GM18517 (cell line): ENCODE measurements around the gene PPFIA2.

Source experiments
- ATAC-seq: cut with Tn5 transposase; IDR thresholded peaks from one replicate; pipeline ENCODE4 v1.9.1; 2021; ENCODE audit warnings: mild to moderate bottlenecking, moderate library complexity; ENCODE audit not compliant: unreplicated experiment

Gene PPFIA2

DNA sequence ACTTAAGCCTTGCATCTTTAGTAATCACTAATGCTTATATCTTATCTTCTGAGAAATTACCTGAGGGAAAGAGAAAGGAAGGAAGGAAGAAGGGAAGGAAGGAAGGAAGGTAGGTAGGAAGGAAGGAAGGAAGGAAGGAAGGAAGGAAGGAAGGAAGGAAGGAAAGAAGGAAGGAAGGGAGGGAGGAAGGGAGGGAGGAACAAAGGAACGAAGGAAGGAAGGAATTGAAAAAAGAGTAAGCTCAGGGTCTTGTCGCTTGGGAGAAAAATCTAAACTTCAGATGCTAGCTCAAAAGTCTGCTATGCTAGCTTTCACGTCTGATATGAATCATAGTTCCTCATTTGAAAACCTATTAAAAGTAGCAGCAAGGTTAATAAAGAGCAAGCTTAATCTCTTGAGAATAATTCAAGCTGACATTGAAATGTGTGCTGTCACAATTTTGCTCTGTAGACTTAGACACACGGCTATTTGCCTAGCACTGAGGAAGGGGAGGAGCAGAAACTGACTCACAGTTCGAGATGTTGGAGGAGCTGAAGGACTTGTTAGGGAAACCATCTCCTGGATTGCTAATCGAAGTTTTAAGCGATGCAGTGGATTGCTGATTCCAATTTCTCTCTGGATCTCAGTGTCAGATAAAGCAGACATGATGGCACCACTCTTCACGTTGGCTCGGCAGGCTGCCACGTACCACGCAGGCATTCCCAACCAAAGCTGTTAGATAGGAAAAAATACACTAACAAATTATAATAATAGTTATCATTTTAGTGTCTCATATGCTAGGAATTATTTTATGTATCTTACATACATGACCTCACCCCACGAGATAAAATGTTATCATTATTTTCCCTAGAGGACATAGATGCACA lies 464.6 kb downstream of the PPFIA2 start:
- ATAC-seq, result no peak

DNA sequence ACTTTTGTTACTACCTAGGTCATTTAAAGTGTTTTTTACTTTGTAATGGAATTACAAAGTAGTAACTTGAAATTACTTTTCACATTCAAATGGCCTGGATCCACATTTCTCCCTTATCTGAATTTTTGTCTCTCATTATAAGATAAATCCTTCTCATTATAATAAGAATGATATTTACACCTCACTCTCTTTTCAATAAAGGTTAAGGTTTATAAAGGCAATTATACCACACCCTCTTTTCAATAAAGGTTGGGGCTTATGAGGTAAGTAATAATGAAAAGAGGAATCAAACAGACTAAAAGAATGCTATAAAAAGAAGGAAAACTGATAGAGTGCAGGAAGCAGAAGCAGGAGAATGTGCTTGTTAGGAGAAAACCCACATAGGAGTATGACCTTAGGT lies 470.5 kb downstream of the PPFIA2 start:
- ATAC-seq, result no peak

DNA sequence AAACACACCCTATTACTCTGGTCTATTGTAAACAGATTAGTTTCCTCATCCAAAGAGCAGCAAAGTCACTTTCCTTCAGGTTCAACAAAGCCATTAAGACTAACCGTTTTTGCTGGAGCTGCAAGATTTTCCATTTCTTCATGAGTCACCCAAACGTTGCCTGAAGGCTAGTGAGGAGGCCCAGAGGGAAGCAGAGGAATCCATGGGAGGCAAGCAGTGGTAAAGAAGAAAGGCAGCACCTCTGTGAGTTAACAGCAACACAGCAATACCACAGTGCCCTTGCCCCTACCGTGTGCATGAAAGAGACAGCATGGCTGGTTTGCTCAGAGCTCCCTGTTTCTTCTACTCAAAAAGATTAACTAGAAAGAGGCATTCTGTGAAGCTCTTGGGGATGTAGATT lies 475.0 kb downstream of the PPFIA2 start:
- no peak for ATAC-seq

DNA sequence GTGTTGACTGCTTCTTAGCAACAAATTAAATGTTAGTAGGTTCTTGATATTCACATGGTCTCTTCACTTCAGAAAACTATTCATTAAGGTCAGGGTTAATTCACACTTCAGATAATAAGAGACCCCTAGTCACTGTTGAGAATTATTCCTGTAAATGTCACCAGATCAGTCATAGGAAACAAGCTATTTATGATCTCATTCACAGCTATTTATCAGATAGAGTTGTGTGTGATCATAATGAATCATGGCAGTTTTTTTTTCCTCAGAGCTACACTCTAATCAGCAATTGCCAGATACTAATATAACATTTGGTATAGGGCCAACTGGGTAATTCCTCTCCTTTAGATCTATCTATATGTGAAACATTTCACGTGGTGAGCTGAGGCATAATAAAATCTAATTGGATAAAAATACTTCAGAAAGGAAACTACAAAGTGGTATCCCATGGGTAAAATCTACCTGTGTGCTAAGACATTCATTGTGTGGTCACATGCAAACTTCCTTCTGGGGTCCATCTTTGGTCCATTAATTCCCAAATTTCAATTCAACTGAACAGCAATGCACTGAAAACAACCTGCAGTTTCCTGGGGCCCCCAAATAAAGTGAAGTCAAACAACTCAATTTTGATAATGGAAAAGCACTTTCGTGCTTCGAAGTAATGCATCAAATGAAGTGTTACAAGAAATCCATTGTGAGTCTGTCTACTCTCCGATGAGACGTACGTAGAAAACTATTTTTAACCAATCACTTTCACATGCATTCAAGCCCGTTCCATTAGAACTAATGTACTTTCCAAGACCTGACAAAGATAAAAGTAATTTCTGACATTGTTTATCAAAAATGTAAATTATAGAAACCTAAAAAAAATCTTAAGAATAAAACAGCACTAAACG lies 484.3 kb downstream of the PPFIA2 start:
- no peak for ATAC-seq

DNA sequence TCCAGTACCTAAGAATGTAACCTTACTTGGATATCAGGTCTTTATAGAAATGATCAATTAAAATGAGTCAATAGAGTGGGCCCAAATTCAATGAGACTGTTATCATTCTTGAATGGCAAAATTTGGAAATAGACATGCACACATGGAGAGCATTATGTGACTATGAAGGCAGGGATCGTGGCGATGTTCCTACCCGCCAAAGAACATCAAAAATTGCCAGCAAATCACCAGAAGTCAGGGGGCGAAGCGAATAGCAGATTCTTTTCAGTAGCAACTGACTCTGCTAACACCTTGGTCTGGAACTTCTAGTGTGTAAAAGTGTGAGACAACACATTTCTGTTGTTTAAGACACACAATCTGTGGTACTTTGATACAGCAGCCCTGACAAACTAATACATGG lies 488.8 kb downstream of the PPFIA2 start:
- ATAC-seq, result no peak

DNA sequence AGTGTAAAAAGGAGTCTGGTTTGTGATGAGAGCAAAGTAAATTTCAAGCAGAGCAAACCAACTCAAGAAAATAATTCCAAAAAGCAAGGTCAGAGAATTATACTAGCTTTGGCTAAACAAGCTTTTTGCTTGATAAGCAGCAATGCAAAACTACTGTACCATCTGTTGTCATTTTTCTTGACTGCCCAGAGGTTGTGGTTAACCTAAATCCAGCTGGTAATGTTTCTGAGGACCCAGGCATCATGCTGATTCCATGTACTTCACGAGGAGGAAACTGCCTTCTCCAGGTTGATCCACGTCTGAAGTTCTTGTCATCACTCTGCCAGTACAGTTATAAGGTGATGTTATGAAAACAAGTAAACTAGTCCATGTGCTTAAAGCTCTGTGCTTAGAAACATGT lies 496.1 kb downstream of the PPFIA2 start:
- no peak for ATAC-seq

DNA sequence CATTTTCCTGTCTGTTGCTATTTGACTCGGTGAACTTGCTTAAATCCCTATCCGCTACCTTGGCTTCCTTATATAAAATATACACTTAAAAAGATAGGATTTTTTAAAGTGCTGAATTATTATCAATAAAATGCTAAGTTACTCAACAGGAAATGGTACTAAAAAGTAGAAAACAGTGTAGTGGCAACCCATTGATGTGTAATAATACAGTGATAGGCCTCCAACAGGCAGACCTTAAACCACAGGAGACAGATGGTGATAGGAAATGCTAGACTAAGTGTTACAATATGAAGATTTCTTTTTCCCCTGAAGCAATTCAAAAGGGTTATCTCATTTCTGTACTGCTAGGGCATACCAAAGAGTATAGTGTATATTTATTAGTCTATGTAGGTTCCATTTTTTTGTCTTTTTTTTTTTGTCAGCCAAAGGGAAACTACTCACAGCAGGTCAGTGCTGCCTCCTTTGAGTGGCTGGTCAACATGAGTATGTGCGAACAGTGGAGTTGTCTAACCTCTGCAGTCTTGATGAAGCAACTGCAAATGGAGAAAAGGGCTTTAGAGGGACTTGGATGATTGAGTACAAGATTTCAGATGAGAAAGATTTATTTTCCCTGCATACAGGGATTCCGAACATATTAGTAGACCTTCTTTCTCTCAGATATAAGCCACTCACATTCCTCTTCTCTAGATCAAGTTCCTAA lies 497.5 kb downstream of the PPFIA2 start:
- ATAC-seq, result no peak

DNA sequence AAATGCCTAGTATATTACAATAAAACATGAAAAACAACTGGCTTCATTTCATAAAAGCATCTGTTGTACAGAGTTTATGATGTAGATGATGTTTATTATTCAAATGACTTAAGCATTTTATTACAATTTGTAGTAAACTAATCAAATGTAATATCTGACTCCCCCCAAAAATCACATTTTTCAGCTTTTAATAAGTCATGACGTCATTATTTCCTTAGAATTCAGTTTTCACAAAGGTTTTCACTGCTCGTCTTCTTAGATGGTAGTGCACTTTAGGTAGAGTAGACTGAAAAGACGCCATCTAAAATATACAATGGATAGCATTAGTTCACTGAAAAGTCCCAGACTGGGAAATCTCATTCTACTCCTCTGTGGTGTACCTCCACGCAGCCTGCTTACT lies 499.8 kb downstream of the PPFIA2 start:
- no peak for ATAC-seq

DNA sequence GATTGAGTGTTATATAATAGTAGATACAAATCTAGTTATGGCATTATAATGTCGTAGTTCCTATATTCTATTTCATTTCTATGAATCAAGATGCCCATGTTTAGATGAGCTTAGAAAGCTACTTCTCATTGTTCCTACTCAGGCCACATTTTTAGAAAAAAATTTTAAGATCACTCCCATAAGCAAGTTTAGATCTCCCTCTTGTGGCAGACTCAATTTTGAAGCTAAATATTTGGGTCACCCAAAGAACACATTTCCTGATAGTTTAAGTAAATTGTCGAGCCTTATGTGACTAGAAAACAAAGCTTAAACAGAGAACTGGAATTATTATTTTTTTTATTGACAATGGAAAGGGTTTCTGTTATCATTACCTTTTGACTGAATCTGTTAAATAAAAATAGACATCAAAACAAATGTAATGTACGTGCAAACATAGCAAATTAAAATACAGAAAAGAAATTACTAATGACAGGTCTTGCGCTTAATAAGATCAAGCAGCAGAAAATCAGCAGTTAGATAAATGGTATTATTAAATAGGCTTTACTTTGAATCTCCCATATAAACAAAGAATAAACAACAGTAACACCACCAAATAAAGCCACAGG lies 501.1 kb downstream of the PPFIA2 start:
- ATAC-seq, result no peak

DNA sequence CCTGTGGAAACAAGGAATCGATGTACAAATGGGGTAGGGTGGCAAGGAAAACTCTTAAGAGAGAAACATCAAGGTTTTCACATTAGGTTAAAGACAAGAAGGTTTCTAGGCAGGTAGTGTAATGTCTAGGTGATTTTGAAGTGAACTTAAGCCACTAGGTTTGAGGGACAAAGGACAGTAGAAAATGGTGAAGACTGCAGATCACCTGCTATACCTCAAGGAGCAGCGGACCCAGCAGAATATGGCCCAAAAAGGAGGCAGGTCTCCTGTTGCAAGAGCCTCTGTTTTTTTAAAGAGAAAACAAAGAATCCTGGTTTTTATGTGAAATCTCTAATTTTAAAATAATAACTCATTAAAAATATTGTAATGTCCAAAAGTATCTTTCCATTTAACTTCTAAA lies 503.2 kb downstream of the PPFIA2 start:
- ATAC-seq, result no peak

DNA sequence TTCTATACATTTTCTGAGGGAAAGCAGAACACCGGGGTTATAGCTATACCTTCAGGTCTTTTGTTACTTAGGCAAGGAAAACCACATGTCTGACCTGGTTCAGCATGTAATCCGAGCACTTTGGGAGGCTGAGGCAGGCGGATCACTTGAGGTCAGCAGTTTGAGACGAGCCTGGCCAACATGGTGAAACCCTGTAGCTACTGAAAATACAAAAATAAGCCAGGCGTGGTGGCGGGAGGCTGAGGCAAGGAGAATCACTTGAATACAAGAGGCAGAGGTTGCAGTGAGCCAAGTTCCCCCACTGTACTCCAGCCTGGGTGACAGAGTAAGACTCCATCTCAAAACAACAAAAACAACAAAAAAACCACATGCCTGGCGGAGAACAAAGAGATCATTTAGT lies 503.7 kb downstream of the PPFIA2 start:
- no peak for ATAC-seq

DNA sequence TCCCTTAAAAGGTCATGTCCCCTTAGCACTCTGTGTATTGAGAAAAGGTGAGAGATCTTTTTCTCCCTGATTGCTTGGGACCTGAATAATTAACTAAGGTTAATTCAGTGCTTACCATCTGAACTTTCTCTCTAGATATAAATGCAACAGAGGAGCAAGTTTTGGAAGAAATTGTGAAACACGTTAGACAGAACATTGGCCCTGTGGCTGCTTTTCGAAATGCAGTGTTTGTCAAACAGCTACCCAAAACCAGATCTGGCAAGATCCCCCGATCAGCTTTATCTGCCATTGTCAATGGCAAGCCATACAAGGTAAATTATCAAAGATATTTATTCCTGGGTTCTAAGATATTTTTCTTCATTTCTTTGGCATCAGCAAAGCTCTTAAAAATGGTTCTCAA lies 505.8 kb downstream of the PPFIA2 start:
- no peak for ATAC-seq

DNA sequence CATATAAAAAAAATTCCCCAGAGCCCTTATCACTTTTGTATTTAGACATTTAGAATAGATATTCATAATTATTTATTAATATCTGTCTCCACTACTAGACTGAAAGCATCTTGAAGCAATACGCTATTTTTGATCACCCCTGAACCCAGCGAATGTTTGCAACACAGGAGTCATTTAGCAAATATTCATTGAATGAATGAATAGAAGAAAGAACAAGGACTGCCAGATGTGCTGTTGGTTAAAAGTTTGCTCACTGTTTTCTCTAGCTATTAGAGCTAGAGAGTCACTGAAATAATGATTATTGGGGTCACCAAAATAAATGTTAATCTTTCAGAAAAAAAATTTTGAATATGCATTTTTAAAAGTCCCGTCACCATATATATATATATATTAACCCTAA lies 506.9 kb downstream of the PPFIA2 start:
- no peak for ATAC-seq

DNA sequence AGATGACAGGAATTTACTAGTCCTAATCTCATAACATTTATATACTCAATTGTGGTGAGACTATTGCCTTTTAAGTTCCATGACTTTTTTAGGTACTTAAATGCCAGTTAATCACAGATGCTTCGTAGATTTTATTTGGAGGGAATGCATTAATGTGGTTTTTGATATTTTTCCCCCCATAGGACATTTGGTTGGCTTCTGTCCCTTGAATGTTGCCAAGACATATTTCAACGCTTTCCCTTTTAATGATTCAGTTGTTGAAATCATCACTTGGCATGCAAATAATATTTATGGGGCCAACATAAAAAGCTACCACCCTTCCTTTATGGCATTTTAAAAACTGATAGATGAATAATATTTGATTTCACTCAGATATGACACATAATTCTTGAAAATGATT lies 509.2 kb downstream of the PPFIA2 start:
- ATAC-seq, result no peak

DNA sequence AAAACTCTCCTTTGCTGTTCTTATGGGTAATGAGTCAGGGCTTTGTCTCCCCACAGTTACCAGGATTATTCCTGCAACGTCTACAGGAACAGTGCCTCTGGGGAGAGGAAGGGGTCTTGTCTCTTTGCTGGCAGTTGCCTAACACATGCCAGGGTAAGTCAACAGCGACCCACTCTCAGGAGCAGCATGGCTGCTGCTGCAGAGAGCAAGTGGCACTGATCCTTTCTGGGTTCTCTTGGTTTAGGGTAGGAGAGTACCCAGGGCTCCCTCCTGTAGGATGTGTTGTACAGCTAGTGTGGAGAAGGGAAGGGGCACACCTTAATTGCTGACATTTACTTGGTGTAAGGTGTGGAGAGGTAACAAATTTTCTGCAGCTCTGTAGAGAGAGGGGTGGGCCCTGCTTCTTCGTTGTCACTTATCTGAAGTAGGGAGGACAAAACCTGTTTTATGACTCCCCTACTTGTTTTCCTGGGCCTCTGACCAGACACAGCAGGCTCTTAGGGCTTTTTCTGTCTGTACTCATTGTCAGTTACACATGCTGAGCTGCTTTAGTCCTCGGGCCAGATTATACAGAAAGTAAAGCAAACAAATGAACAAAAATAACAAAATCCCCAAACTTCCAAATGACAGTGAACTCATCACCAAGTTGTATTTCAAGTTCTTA lies 513.1 kb downstream of the PPFIA2 start:
- ATAC-seq, result no peak

DNA sequence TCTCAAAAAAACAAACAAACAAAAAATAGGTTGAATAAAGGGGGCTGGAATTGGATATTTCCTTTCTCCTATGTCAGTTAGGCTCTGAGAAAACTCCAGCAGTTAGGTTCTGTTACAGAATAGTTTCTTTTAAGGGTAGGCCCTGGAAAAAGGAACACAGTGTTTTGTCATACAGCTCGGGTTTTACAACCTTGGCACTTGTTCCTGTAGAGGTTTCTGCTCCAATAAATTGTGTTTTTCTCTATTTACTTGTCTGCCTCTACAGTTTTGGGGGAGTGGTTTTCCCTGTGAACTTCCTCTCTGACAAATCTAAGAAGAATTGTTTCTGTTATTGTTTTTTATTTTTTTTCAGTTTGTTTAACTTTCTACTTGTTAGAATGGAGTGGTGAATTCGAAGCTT lies 513.7 kb downstream of the PPFIA2 start:
- ATAC-seq, result no peak

DNA sequence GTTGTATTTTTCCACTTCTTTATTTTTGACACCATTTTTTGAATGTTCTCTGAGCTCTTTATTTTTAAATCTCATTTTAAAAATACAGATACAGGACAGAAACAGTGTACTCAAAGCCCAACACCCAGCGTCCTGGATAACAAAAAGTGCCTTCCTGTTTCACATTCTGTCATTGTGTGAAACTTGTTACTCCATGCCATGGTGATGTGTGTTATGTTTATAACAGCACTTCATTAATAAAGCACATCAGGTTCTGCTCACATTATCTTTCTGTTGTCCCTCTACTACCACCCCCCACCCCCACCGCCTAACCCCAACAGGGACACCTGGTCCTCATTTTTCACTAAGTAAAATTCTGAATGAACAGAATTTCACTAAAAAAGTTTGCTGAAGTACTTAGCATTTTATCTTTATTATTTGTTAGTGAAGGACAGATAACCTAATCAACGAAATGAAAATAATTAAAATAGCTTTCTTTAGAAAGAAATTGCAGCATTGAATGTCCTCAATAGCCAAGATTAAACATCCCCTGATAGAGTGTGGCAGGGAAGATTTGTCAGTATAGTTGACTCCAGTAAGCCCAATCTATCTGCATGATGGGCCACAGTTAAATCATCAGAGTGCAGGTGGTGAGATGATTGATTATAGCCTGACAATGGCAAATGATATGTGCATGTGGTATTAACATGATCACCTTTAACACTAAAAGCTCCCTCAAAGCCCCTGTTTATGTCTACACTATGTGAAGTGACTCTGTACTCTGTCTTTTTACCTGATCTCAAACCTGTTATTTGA lies 527.4 kb downstream of the PPFIA2 start:
- no peak for ATAC-seq

DNA sequence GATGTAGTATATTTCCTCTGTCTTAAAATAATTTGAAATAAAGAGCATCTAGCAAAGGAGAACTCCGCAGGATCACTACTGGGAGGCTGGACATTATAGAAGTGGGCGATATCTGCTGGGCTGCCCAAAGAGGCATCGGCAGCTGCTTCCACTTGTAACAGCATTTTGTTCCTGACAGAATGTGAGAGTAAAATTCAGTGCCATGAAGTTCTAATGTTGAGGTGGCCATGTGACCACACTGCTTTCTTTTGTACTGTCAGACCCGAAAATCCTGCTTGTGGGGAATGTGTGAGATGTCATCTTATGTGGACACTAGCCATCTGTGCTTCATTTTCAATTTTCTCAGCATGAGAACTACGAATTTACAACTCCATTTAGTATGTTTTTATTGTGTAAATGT lies 529.4 kb downstream of the PPFIA2 start:
- no peak for ATAC-seq

DNA sequence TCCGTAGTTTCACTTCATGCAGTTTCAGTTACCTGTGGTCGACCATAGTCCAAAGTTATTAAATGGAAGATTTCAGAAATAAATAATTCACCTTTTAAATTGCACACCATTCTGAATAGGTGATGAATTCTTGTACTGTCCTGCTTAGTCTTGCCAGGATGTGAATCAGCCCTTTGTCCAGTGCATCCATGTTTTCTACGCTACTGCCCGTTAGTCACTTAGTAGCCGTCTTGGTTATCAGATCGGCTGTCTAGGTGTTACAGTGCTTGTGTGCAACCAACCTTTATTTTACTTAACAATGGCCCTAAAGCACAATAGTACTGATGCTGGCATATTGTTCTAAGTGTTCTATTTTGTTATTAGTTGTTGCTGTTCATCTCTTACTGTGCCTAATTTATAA lies 534.5 kb downstream of the PPFIA2 start:
- ATAC-seq, result no peak
